Uterus (tissue), 2 donors: ENCODE results near the gene C19orf25.

ENCODE experiments used
- POLR2A ChIP-seq, 2 donors: fragments of 450-650 bp; IDR thresholded peaks; one replicate each; pipeline ENCODE4 v1.6.1; 2016; ENCODE audit warnings: antibody characterized with exemption in 2 of 2, mild to moderate bottlenecking in 1 of 2, moderate library complexity in 1 of 2
- TF ChIP-seq, protein P1 (sequence below), 4 experiments: fragments of 200-600 bp in 2 of 4; fragments of 450-650 bp in 2 of 4; sonication (generic) in 2 of 4; IDR thresholded peaks; one replicate each; pipeline ENCODE4 v1.5.1; 2016 to 2019; ENCODE audit warnings: antibody characterized with exemption in 4 of 4, mild to moderate bottlenecking in 2 of 4, moderate library complexity in 1 of 4

GRCh38 chr19:1474765-1475351 is 4.2 kb downstream of the C19orf25 start:
- TF ChIP-seq POLR2A (IDR thresholded peaks at IDR 0.05) = no peak
- TF ChIP-seq, protein P1, sequence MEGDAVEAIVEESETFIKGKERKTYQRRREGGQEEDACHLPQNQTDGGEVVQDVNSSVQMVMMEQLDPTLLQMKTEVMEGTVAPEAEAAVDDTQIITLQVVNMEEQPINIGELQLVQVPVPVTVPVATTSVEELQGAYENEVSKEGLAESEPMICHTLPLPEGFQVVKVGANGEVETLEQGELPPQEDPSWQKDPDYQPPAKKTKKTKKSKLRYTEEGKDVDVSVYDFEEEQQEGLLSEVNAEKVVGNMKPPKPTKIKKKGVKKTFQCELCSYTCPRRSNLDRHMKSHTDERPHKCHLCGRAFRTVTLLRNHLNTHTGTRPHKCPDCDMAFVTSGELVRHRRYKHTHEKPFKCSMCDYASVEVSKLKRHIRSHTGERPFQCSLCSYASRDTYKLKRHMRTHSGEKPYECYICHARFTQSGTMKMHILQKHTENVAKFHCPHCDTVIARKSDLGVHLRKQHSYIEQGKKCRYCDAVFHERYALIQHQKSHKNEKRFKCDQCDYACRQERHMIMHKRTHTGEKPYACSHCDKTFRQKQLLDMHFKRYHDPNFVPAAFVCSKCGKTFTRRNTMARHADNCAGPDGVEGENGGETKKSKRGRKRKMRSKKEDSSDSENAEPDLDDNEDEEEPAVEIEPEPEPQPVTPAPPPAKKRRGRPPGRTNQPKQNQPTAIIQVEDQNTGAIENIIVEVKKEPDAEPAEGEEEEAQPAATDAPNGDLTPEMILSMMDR (IDR thresholded peaks at IDR 0.05) = no peak
